GM12874 (cell line): ENCODE data around the gene TPGS1.

Experiments used
- TF ChIP-seq, protein P1 (sequence below): IDR thresholded peaks from 2 replicates; pipeline ENCODE4 v1.5.1; 2011; ENCODE audit warnings: low read depth, mild to moderate bottlenecking, control low read depth, low read length, moderate library complexity; ENCODE audit not compliant: insufficient read depth

The TPGS1 gene

GRCh38 chr19:507286-508203 is at the start of gene TPGS1:
TPGS1 (plus strand) TSS chr19:507497; CDS start chr19:507507, 10 bp downstream.
- TF ChIP-seq, protein P1, sequence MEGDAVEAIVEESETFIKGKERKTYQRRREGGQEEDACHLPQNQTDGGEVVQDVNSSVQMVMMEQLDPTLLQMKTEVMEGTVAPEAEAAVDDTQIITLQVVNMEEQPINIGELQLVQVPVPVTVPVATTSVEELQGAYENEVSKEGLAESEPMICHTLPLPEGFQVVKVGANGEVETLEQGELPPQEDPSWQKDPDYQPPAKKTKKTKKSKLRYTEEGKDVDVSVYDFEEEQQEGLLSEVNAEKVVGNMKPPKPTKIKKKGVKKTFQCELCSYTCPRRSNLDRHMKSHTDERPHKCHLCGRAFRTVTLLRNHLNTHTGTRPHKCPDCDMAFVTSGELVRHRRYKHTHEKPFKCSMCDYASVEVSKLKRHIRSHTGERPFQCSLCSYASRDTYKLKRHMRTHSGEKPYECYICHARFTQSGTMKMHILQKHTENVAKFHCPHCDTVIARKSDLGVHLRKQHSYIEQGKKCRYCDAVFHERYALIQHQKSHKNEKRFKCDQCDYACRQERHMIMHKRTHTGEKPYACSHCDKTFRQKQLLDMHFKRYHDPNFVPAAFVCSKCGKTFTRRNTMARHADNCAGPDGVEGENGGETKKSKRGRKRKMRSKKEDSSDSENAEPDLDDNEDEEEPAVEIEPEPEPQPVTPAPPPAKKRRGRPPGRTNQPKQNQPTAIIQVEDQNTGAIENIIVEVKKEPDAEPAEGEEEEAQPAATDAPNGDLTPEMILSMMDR, result no peak

DNA sequence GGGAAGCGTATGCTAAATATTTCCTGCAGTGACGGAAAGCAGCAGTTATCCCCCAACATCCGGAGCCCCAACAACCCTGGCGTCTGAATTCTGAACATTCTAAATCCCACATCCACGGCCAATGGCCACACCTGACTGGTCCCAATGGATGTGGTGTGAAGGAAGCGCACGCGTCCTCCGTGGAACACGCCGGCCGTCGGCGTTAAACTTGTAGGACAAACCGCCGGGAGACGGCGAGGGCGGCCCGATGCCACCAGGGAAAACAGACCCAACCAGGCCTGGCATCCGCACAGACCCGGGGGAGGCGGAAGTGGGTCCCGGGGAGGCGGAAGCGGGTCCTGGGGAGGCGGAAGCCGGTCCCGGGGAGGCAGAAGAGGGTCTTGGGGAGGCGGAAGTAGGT is 49.7 kb upstream of the TPGS1 start:
- TF ChIP-seq, protein P1, result no peak

DNA sequence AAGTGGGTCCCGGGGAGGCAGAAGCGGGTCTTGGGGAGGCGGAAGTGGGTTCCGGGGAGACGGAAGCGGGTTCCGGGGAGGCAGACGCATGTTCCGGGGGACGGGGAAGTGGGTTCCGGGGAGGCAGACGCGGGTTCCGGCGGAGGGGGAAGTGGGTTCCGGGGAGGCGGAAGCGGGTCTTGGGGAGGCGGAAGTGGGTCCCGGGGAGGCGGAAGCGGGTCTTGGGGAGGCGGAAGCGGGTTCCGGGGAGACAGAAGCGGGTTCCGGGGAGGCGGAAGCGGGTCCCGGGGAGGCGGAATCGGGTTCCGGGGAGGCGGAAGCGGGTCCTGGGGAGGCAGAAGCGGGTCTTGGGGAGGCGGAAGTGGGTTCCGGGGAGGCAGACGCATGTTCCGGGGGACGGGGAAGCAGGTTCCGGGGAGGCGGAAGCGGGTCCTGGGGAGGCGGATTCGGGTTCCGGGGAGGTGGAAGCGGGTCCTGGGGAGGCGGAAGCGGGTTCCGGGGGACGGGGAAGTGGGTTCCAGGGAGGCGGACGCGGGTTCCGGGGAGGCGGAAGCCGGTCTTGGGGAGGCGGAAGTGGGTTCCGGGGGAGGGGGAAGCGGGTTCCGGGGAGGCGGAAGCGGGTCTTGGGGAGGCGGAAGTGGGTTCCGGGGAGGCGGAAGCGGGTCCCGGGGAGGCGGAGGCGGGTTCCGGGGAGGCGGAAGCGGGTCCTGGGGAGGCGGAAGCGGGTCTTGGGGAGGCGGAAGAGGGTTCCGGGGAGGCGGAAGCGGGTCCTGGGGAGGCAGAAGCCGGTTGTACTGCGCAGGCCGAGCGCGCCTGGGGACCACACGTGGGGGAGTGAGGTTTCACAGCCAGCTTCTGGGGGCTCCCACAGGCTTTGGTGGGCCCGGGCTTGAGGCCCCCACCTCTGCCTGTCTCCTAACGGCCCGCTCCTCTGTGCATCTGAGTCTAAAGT is 48.9 kb upstream of the TPGS1 start:
- TF ChIP-seq, protein P1, result no peak

DNA sequence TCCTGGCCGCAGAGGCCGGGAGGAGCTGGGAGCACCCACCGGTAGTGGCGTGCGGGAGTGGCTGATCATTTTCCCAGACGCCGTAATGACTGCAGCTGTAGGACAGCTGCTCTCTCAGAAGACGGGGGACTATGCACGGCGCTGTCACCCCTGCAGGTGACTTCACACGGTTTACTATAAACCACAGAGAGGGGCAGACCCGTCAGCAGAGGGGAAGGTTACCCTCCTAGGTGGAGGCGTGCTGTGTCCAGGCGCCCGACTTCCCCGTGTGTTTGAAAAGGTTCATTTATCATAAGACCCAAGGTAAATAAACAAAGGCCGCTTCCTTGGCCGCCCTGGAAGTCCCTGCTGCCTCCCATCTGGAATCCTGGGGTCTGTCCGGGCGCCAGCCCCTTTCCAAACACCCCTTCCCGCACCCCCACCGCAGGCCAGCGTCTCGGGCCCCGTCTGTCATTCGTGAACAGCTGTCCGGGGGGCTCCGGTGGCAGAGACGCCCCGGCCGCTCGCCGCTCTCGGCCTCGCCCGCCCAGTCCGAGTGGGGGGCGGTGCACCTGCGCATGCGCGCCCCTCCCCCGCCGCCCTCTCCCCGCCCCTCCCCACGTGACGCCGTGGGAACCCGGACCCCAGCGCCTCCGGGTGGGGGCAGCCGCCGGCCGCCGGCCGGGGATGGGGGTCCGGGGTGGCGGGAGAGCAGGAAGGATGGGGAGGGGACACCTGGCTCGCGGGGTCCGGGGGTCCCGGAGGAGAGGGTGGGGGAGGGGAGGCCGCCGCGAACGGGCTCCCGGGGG is 47.4 kb upstream of the TPGS1 start:
- TF ChIP-seq, protein P1, result no peak

- TF ChIP-seq, protein P1, result no peak
Measured at GRCh38 chr19:460877-461720, 46.2 kb upstream of the TPGS1 start, which contains the start of gene SHC2. SHC2 (minus strand) TSS chr19:461033; CDS start chr19:460996, 37 bp downstream.

GRCh38 chr19:461721-462551 is 45.4 kb upstream of the TPGS1 start:
- TF ChIP-seq, protein P1, result no peak
